Sigmoid colon (tissue), 7 donors: Measurements from ENCODE around the gene TCF3. TPM values are rescaled to one million over a fixed set of nuclear protein-coding genes. Genes with fewer than 3 reads are reported as not detected.

Experiments used
- DNase-seq: peaks from one replicate; pipeline ENCODE4 v3.0.0-alpha.2; 2019
- H3K27ac ChIP-seq, 4 donors: fragments of 200-600 bp; sonication (generic); one replicate each; pipeline ENCODE4 v1.5.1; 2016 to 2019; ENCODE audit warnings: mild to moderate bottlenecking in 1 of 4
- H3K27me3 ChIP-seq, 3 donors: fragments of 200-600 bp; sonication (generic); one replicate each; pipeline ENCODE4 v1.5.1; 2019; ENCODE audit warnings: mild to moderate bottlenecking in 1 of 3
- H3K36me3 ChIP-seq, 4 donors: fragments of 200-600 bp; sonication (generic); one replicate each; pipeline ENCODE4 v1.5.1; 2016 to 2019
- H3K4me1 ChIP-seq, 4 donors: fragments of 200-600 bp; sonication (generic); one replicate each; pipeline ENCODE4 v1.5.1; 2017 to 2019
- H3K4me3 ChIP-seq, 4 donors: fragments of 200-600 bp; sonication (generic); one replicate each; pipeline ENCODE4 v1.5.1; 2017 to 2019; ENCODE audit warnings: mild to moderate bottlenecking in 2 of 4, moderate library complexity in 1 of 4
- H3K9me3 ChIP-seq, 4 donors: fragments of 200-600 bp in 3 of 4; sonication (generic) in 3 of 4; one replicate each; pipeline versions ENCODE4 v1.5.1 to v1.6.1; 2013 to 2019
- EP300 ChIP-seq, 4 donors: sonication (generic); formaldehyde crosslinking; IDR thresholded peaks; one replicate each; pipeline ENCODE4 v1.6.1; 2017; ENCODE audit warnings: antibody characterized with exemption in 4 of 4
- POLR2A ChIP-seq, 2 donors: fragments of 450-650 bp; IDR thresholded peaks; one replicate each; pipeline ENCODE4 v1.6.1; 2016; ENCODE audit warnings: antibody characterized with exemption in 2 of 2, mild to moderate bottlenecking in 2 of 2, moderate library complexity in 2 of 2
- POLR2AphosphoS5 ChIP-seq, 4 donors: sonication (generic); formaldehyde crosslinking; IDR thresholded peaks; one replicate each; pipeline ENCODE4 v1.6.1; 2017; ENCODE audit warnings: antibody characterized with exemption in 4 of 4
- WGBS, 2 donors: extraction: QIAGEN DNeasy Blood & Tissue Kit; methylation state at CpG; one replicate each; pipeline ENCODE4 v1.1.7; 2013; 5-methylcytosine and 5-hydroxymethylcytosine counted together
- intact Hi-C: fragments of 100-400 bp; cut with DNase I; formaldehyde crosslinking; loops from one replicate; pipeline ENCODE4 v1.15.1; 2023
- polyA plus RNA-seq, 3 donors: library from polyadenylated mRNA; stranded (reverse); fragments of 200-250 nt; gene quantifications; one replicate each; pipeline ENCODE4 v1.2.3, GENCODE V29; 2013
- total RNA-seq, 4 donors: library from RNA; depleted of rRNA; stranded (reverse); fragments of >200 nt; gene quantifications; one replicate each; pipeline ENCODE4 v1.1.0, GENCODE V29; 2016
- TF ChIP-seq, protein P1 (sequence below), 4 experiments: fragments of 450-650 bp in 3 of 4; fragments of 200-600 bp in 1 of 4; IDR thresholded peaks; one replicate each; pipeline ENCODE4 v1.5.1; 2016 to 2019; ENCODE audit warnings: antibody characterized with exemption in 4 of 4, mild to moderate bottlenecking in 3 of 4, moderate library complexity in 2 of 4
- donor health status: healthy with polysubstance abuse.
- donor health status: Bipolar disorder and iron deficiency.
- donor health status: healthy.

TCF3 gene
- total and polyA plus RNA-seq, 7 donors: 18.6 to 66.9 (median 30.8) TPM

- TF ChIP-seq POLR2AphosphoS5 (IDR thresholded peaks at IDR 0.05) (no peak), POLR2A (IDR thresholded peaks at IDR 0.05) (no peak), EP300 (IDR thresholded peaks at IDR 0.05) (no peak)
- TF ChIP-seq, protein P1, sequence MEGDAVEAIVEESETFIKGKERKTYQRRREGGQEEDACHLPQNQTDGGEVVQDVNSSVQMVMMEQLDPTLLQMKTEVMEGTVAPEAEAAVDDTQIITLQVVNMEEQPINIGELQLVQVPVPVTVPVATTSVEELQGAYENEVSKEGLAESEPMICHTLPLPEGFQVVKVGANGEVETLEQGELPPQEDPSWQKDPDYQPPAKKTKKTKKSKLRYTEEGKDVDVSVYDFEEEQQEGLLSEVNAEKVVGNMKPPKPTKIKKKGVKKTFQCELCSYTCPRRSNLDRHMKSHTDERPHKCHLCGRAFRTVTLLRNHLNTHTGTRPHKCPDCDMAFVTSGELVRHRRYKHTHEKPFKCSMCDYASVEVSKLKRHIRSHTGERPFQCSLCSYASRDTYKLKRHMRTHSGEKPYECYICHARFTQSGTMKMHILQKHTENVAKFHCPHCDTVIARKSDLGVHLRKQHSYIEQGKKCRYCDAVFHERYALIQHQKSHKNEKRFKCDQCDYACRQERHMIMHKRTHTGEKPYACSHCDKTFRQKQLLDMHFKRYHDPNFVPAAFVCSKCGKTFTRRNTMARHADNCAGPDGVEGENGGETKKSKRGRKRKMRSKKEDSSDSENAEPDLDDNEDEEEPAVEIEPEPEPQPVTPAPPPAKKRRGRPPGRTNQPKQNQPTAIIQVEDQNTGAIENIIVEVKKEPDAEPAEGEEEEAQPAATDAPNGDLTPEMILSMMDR (IDR thresholded peaks at IDR 0.05): no peak
- H3K4me3 ChIP-seq: no peak overlapping the region
- no peaks in the 10 kb centered on the region for H3K9me3 ChIP-seq
- H3K4me1 ChIP-seq: peaks cover 0 to 22% (median 12%) of the 10 kb centered on the region in 4 donors
- DNase-seq: no peak
- H3K27ac ChIP-seq: no peak overlapping the region
- intact Hi-C loops: no loop called here
- H3K27me3 ChIP-seq: no peaks in the 10 kb centered on the region
- no peaks in the 10 kb centered on the region for H3K36me3 ChIP-seq
- WGBS, 2 donors: 90 to 95% methylated on average over 13 of the region's 13 CpGs
These were observed 81.6 kb downstream of the TCF3 start for GRCh38 chr19:1570836-1571235.

DNA sequence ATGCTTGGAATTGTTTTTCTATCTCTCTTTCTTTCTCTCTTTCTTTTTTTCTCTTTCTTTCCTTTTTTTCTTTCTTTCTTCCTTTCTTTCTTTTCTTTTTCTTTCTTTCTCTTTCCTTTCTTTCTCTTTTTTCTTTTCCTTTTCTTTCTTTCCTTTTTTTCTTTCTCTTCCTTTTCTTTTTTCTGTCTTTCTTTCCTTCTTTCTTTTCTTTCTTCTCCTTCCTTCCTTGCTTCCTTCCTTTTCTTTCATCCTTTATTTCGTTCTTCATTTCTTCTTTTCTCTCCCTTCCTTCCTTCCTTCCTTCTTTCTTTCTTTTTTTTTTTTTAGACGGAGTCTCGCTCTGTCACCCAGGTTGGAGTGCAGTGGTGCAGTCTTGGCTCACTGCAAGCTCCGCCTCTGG, 82.4 kb downstream of the TCF3 start:
- no peaks in the 10 kb centered on the region for H3K36me3 ChIP-seq
- peaks cover 0 to 27% (median 15%) of the 10 kb centered on the region in 4 donors for H3K4me1 ChIP-seq
- 63 to 73% methylated on average over 4 of the region's 4 CpGs for WGBS, 2 donors
- no peak for DNase-seq
- H3K27ac ChIP-seq: no peak overlapping the region
- TF ChIP-seq POLR2AphosphoS5 (IDR thresholded peaks at IDR 0.05): no peak
- no peaks in the 10 kb centered on the region for H3K27me3 ChIP-seq
- intact Hi-C loops: loop anchor here (2.0 to 5.0 kb wide), 2 partner anchors 23 to 37 kb away; partner anchors contain the start of genes MBD3 and UQCR11
- no peak overlapping the region for H3K4me3 ChIP-seq
- H3K9me3 ChIP-seq: no peaks in the 10 kb centered on the region

- Histone ChIP-seq H3K4me1 (peaks cover 0 to 27% (median 15%) of the 10 kb centered on the region in 4 donors), H3K4me3 (peak within 1 kb of the TSS; percentile 46 to 78 (median 72)), H3K27me3 (no peaks in the 10 kb centered on the region), H3K27ac (peak within 1 kb of the TSS; percentile 88 to 91 (median 91)), H3K9me3 (no peaks in the 10 kb centered on the region), H3K36me3 (no peaks in the 10 kb centered on the region)
- DNase-seq: peak; percentile 89
- 8 to 10% methylated on average over 63 of the region's 63 CpGs for WGBS, 2 donors
- intact Hi-C loops: loop anchor here (2.0 to 5.0 kb wide), 2 partner anchors 24 to 39 kb away; partner anchors contain the start of genes MBD3 and UQCR11
- TF ChIP-seq POLR2A (IDR thresholded peaks at IDR 0.05) (no peak), POLR2AphosphoS5 (IDR thresholded peaks at IDR 0.05) (no peak), EP300 (IDR thresholded peaks at IDR 0.05) (no peak)
- TF ChIP-seq, protein P1 (IDR thresholded peaks at IDR 0.05): no peak
These were observed 83.9 kb downstream of the TCF3 start, which contains the start of gene MEX3D for GRCh38 chr19:1568320-1569019. MEX3D (minus strand) TSS chr19:1568325; CDS start chr19:1568058, 267 bp downstream.

GRCh38 chr19:1567848-1568227, 84.6 kb downstream of the TCF3 start:
- H3K36me3 ChIP-seq: no peaks in the 10 kb centered on the region
- H3K27me3 ChIP-seq: no peaks in the 10 kb centered on the region
- H3K4me1 ChIP-seq: peaks cover 0 to 27% (median 15%) of the 10 kb centered on the region in 4 donors
- peak overlapping the region in 3 of 4 donors; percentile 67 to 78 (median 76) for H3K4me3 ChIP-seq
- H3K27ac ChIP-seq: peak overlapping the region in 2 of 4 donors; percentile 88 to 91
- H3K9me3 ChIP-seq: no peaks in the 10 kb centered on the region
- no peak for DNase-seq
- intact Hi-C loops: loop anchor here (2.0 to 5.0 kb wide), 2 partner anchors 25 to 39 kb away; partner anchors contain the start of genes MBD3 and UQCR11
- 1 to 2% methylated on average over 72 to 73 of the region's 73 CpGs for whole genome bisulfite sequencing, 2 donors
- no peak for TF ChIP-seq EP300 (IDR thresholded peaks at IDR 0.05)

DNA sequence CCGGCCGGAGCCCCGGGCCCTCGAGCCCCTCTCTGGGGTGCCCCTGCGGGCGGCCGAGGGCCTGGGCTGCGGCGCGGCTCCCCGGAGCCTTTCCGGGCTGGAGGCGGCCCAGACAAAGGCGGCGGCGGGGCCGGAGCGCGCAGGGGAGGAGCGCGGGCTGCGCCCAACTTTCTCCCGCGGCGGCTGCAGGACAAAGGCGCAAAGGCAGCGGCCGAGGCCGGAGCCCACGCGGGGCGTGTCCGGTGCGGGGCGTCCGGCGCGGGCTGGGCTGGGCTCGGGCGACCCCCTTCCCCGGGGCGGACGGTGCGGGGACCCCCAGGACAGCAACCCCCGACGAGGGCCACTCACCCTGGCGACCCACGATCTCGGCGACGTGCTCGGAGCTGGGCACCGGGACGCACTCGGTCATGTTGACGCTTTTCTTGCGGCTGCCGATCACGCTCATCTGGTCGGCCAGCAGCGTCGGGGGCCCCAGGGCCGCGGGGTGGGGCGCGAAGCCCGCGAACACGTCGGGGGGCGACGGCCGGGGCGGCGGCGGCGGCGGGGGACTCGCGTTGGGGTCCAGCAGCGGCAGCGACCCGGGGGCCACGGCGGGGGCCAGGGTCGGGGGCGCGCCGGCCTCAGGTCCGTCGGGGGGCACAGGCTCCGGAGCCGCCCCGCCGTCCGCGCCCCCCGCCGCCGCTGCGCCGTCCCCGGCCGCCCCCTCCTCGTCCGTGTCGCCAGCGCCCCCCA, 85.1 kb downstream of the TCF3 start:
- H3K4me3 ChIP-seq: peak overlapping the region; percentile 46 to 78 (median 72)
- peak overlapping the region; percentile 88 to 91 (median 91) for H3K27ac ChIP-seq
- H3K27me3 ChIP-seq: no peaks in the 10 kb centered on the region
- DNase-seq: no peak
- H3K4me1 ChIP-seq: peaks cover 0 to 27% (median 15%) of the 10 kb centered on the region in 4 donors
- intact Hi-C loops: loop anchor here (5.0 kb wide), 1 partner anchor 40 kb away; the partner anchor contains the start of gene UQCR11
- H3K36me3 ChIP-seq: no peaks in the 10 kb centered on the region
- TF ChIP-seq POLR2A (IDR thresholded peaks at IDR 0.05) (no peak), EP300 (IDR thresholded peaks at IDR 0.05) (no peak), POLR2AphosphoS5 (IDR thresholded peaks at IDR 0.05) (no peak)
- TF ChIP-seq, protein P1 (IDR thresholded peaks at IDR 0.05): no peak
- WGBS, 2 donors: 1 to 2% methylated on average over 108 of the region's 108 CpGs
- H3K9me3 ChIP-seq: no peaks in the 10 kb centered on the region
